Stimulated activated CD8-positive, alpha-beta memory T cell treated with anti-CD3 and anti-CD28 coated beads, Interleukin-4, amount 100 ng/mL, for 4 hours (primary cell): ENCODE data around the gene SGSH.
"Not testable (repeated sequence)": the region's sequence is repeated elsewhere in the genome, so short reads cannot be mapped to it uniquely, and the experiment has no call there.

ENCODE experiments used
- DNase-seq, 2 donors: peaks; one replicate each; pipeline ENCODE4 v3.0.0-alpha.2; 2020; ENCODE audit warnings: low read depth in 2 of 2, low spot score in 1 of 2

Gene SGSH

DNA sequence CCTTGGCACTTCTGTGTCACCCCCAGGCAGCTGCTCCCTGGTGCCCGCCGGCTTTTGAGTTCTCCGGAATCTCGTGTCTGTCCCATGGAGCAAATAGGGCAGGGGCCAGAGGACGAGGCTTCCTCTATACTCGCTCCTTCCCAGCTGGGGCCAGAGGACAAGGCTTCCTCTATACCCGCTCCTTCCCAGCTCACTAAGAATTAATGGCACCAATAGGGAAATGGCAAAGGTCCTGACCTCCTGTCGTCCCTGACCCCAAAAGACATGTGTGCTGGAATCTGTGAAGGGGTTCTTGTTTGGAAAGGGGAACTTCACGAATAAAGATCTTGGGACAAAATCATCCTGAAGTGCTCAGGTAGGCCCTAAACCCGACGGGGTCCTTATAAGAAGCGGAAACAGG, 7.6 kb downstream of the SGSH start:
- DNase-seq: no peak

- no peak for DNase-seq
These were observed 8.0 kb downstream of the SGSH start for GRCh38 chr17:80212109-80212508.

GRCh38 chr17:80210348-80211108, 9.6 kb downstream of the SGSH start:
- no peak for DNase-seq

DNA sequence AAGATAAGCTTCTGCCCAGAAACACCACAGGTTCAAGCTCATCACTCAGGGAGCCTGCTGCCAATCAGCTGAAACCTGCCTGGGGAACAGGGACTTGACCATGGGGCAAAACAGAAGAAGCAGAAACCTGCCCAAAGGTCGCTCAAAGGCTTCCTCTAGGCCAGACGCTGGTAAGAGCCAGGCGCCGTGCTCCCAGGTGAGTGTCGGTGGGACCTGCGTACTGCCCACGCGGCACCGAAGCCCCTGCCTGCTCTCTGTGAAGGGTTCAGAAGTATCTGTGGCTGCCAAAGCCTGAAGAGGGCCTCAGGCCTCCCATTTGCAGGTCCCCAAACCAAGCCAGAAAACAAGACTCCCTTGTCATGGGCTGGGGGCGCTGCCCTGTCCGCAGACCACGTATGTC, 10.4 kb downstream of the SGSH start:
- no peak for DNase-seq

- DNase-seq: no peak
These were observed 12.1 kb downstream of the SGSH start for GRCh38 chr17:80208050-80208449.

GRCh38 chr17:80205811-80206210, 14.3 kb downstream of the SGSH start:
- DNase-seq: no peak

DNA sequence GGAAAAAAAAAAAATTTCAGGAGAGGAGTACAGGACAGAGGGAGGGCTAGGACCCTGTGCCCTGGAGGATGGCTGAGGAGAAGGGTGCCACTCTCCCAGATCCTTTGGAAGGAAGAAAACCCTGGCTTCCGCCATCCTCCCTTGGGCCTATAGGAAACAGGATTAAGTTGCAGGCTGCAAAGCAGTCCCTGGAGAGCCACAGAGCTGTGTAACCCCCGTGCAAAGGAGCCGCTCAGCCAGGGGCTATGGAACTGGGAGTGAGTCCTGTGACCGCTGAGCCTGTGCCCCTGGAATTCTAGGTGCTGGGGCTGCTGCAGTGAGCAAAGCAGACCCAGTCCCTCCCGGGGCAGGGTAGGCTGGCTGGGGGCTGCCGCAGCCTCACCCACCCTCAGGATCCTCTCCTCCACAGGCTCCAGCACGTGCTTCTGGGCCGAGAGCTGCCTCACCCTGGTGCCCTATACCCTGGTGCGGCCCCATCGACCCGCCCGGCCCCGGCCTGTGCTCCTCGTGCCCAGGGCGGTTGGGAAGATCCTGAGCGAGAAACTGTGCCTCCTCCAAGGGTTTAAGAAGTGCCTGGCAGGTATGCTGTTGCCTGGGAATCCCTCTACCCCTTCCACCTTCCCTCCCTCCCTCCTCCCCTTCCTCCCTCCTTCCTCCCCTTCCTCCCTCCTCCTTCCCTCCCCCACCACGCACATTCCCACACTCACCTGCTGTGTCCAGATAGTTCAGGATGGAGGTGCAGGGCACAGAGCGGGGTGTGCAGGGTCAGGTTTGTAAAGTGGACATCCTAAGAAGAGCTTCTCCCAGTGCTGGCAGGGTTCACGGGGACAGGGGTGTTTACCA, 15.3 kb downstream of the SGSH start:
- DNase-seq: no peak

- DNase-seq: no peak
These were observed 16.6 kb downstream of the SGSH start for GRCh38 chr17:80203471-80203963.

DNA sequence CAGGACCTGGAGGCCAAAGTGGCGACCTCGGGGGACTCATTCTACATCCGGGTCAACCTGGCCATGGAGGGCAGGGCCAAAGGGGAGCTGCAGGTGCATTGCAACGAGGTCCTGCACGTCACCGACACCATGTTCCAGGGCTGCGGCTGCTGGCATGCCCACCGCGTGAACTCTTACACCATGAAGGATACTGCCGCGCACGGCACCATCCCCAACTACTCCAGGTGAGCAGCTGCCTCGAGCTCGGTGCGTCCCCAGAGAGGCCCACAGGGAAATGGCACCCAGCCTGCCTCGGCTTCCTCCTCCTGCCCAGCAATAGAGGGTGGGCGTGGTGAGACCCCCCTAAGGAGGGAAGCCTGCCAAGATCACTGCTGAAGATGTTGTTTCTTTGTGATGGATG, 17.9 kb downstream of the SGSH start:
- no peak for DNase-seq

- DNase-seq: no peak
These were observed 18.7 kb downstream of the SGSH start for GRCh38 chr17:80201446-80201845.

GRCh38 chr17:80199295-80199694, 20.8 kb downstream of the SGSH start:
- not testable (repeated sequence) for DNase-seq

- DNase-seq: no peak
These were observed 21.9 kb downstream of the SGSH start for GRCh38 chr17:80198144-80198661.

DNA sequence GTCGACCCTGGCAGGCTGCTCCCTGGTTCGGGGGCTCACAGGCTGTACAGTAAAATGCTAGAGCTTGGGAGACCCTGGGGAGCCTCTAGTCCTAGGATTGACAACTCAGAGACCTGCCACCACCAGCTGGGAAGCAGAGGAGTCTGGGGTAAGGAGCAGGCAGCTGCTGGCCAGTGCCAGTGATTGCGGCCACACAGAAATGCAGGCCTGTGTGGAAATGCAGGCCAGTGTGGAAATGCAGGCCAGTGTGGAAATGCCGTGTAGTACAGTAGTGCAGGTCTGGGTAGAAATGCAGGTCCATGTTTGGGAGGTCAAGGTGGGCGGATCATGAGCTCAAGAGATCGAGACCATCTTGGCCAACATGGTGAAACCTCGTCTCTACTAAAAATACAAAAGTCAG, 23.5 kb downstream of the SGSH start:
- DNase-seq: no peak

GRCh38 chr17:80195671-80196529, 24.2 kb downstream of the SGSH start:
- DNase-seq: peak; percentile 21 to 28

DNA sequence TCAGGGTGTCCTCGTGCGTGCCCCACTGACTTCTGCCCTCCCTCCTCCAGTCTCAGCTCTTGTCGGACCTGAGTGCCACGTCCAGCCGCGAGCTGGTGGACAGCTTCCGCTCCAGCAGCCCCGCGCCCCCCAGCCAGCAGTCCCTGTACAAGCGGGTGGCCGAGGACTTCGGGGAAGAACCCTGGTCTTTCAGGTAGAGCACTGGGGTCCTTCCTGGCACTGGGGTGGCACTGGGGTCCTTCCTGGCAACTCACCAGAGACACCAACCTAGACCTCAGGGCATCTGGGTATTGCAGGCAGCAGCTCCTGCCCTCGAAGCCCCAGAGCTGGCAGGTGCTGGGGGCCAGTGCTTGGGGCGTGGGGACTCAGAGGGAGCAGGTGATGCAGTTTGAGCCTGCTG, 25.0 kb downstream of the SGSH start:
- DNase-seq: no peak

GRCh38 chr17:80191865-80192661, 28.1 kb downstream of the SGSH start:
- DNase-seq: no peak

GRCh38 chr17:80191192-80191591, 28.9 kb downstream of the SGSH start:
- no peak for DNase-seq

GRCh38 chr17:80190716-80191115, 29.4 kb downstream of the SGSH start:
- no peak for DNase-seq

- no peak for DNase-seq
These were observed 30.5 kb downstream of the SGSH start for GRCh38 chr17:80189611-80190010.

DNA sequence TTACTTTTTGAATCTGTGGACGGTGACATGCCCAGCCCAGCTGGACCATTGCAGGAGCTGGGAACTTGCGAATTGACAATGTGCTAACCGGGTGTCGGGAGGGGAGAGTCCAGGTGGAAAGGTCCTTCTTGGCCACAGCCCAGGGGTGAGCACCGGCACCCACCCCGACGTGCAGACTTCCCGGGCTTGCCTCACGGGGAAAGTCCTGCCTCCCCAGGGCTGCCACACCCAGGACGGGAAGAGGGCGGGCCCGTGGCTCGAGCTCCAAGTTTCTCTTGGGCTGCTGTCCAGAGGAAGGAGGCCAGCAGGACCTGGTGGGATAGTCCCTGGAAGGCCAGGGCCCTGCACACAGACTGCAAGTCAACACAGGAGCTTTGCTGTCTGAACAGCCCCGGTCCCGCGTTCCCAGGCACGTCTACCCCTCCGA, 32.6 kb downstream of the SGSH start:
- DNase-seq: no peak
